Measurements from ENCODE around the gene NANOS3. TPM values are rescaled to one million over a fixed set of nuclear protein-coding genes. Genes with fewer than 3 reads are reported as not detected.

NANOS3 gene
- total and polyA plus RNA-seq, 9 of the 15 experiments (the other 6 are each of a cell fraction or from before 2014, with no cell fraction given): not detected

DNA sequence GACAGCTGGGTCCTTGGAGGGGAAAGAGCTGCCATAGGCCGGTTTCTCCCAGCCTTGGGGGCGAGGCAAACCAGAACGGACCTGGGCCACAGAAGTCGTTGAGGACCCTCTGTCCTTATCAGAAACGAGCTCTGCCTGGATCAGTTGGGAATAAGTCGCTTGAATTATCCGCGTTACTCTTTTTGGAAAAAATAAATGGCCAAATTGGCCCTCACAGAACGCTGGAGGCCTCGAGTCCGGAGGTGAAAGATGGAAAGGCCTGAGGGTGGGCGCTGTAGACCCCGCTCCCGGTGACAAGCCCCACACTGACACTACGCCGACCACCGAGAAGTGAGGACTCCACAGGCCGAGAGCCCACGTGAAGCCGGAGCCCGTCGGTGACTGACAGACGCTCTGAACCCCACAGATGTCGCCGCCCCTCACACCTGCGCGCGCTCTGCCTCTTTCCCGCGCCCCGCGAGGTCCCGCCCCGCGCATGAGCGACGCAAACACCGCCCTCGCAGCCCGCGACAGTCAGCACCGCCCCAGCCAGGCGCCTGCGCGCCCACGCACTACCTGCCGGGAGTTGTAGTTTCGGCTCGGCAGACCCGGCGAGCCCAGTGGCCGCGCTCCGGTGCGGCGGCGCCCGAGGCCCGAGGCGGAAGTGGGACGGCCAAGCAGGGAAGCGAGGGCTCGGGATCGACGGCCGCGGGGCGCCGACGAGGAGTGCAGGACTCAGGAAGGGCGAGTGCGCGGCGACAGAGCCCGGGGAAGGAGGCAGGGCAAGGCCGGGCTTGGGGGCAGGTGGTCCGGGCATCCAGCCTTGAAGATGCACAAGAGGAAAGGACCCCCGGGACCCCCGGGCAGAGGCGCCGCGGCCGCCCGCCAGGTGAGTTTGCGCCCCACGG, 28.9 kb downstream of the NANOS3 start, which contains the start of the genes BRME1 and CC2D1A (continued):
- TF ChIP-seq ZNF3 (CRISPR knock-in tag; IDR thresholded peaks at IDR 0.05) (no peak), SMAD3 (CRISPR knock-in tag; conservative IDR thresholded peaks at IDR 0.05) (no peak), HNRNPL (IDR thresholded peaks at IDR 0.05; ENCODE audit: low read depth, low read length) (no peak), KAT7 (CRISPR knock-in tag; IDR thresholded peaks at IDR 0.05; ENCODE audit: borderline replicate concordance) (0 out of 2 replicates have a peak, but pooled peaks have one; percentile 32), KDM4B (IDR thresholded peaks at IDR 0.05; ENCODE audit: borderline replicate concordance in 2 of 2, low read depth in 1 of 2) (no peak; a peak in 1 of 4 replicates), CCAR2 (IDR thresholded peaks at IDR 0.05; ENCODE audit: low read depth, low read length) (no peak), SRSF1 (IDR thresholded peaks at IDR 0.05; ENCODE audit: low read depth, low read length) (no peak), BHLHE40 (IDR thresholded peaks at IDR 0.05; ENCODE audit: low read length) (no peak; the same call in 1 of the 2 replicates), CBFA2T3 (IDR thresholded peaks at IDR 0.05) (no peak), SMAD4 (CRISPR knock-in tag; conservative IDR thresholded peaks at IDR 0.05) (peak; percentile 70; the same call in 1 of the 2 replicates), ZNF551 (CRISPR knock-in tag; IDR thresholded peaks at IDR 0.05) (no peak), ZNF121 (CRISPR knock-in tag; conservative IDR thresholded peaks at IDR 0.05) (no peak), ILF3 (IDR thresholded peaks at IDR 0.05; ENCODE audit: borderline replicate concordance) (no peak), ATF4 (CRISPR knock-in tag; IDR thresholded peaks at IDR 0.05) (no peak), ZNF277 (CRISPR knock-in tag; IDR thresholded peaks at IDR 0.05; ENCODE audit: borderline replicate concordance) (no peak), SRSF3 (IDR thresholded peaks at IDR 0.05; ENCODE audit: insufficient read depth, low read length) (no peak), RFX1 (IDR thresholded peaks at IDR 0.05) (no peak), LCOR (CRISPR knock-in tag; IDR thresholded peaks at IDR 0.05) (no peak)
- TF ChIP-seq, protein P1, sequence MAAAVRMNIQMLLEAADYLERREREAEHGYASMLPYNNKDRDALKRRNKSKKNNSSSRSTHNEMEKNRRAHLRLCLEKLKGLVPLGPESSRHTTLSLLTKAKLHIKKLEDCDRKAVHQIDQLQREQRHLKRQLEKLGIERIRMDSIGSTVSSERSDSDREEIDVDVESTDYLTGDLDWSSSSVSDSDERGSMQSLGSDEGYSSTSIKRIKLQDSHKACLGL (CRISPR knock-in tag; IDR thresholded peaks at IDR 0.05; ENCODE audit: borderline replicate concordance, poor library complexity, severe bottlenecking): no peak
- TF ChIP-seq, protein P2, sequence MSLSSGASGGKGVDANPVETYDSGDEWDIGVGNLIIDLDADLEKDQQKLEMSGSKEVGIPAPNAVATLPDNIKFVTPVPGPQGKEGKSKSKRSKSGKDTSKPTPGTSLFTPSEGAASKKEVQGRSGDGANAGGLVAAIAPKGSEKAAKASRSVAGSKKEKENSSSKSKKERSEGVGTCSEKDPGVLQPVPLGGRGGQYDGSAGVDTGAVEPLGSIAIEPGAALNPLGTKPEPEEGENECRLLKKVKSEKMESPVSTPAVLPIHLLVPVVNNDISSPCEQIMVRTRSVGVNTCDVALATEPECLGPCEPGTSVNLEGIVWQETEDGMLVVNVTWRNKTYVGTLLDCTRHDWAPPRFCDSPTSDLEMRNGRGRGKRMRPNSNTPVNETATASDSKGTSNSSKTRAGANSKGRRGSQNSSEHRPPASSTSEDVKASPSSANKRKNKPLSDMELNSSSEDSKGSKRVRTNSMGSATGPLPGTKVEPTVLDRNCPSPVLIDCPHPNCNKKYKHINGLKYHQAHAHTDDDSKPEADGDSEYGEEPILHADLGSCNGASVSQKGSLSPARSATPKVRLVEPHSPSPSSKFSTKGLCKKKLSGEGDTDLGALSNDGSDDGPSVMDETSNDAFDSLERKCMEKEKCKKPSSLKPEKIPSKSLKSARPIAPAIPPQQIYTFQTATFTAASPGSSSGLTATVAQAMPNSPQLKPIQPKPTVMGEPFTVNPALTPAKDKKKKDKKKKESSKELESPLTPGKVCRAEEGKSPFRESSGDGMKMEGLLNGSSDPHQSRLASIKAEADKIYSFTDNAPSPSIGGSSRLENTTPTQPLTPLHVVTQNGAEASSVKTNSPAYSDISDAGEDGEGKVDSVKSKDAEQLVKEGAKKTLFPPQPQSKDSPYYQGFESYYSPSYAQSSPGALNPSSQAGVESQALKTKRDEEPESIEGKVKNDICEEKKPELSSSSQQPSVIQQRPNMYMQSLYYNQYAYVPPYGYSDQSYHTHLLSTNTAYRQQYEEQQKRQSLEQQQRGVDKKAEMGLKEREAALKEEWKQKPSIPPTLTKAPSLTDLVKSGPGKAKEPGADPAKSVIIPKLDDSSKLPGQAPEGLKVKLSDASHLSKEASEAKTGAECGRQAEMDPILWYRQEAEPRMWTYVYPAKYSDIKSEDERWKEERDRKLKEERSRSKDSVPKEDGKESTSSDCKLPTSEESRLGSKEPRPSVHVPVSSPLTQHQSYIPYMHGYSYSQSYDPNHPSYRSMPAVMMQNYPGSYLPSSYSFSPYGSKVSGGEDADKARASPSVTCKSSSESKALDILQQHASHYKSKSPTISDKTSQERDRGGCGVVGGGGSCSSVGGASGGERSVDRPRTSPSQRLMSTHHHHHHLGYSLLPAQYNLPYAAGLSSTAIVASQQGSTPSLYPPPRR (CRISPR knock-in tag; IDR thresholded peaks at IDR 0.05; ENCODE audit: borderline replicate concordance): no peak
